NCI-H2171 (cell line): ENCODE results near the gene TNS3.

Experiments used
- DNase-seq: peaks from one replicate; lab custom pipeline; 2025; lab: John Stamatoyannopoulos, UW

TNS3 gene

GRCh38 chr7:47540387-47541350 lies 41.2 kb downstream of the TNS3 start:
- no peak for DNase-seq

GRCh38 chr7:47540053-47540386 lies 41.9 kb downstream of the TNS3 start:
- DNase-seq = no peak

GRCh38 chr7:47539398-47540052 lies 42.4 kb downstream of the TNS3 start:
- DNase-seq = no peak

- no peak for DNase-seq
Measured at GRCh38 chr7:47538846-47539311, 43.0 kb downstream of the TNS3 start.

- no peak for DNase-seq
Measured at GRCh38 chr7:47537716-47538675, 43.9 kb downstream of the TNS3 start.

- DNase-seq = no peak
Measured at GRCh38 chr7:47536661-47537611, 45.0 kb downstream of the TNS3 start.

- no peak for DNase-seq
Measured at GRCh38 chr7:47535704-47536628, 45.9 kb downstream of the TNS3 start.

GRCh38 chr7:47535035-47535703 lies 46.7 kb downstream of the TNS3 start:
- peak; percentile 66 for DNase-seq

- DNase-seq = peak; percentile 16
Measured at GRCh38 chr7:47534322-47535034, 47.4 kb downstream of the TNS3 start.

GRCh38 chr7:47531584-47532492 lies 50.1 kb downstream of the TNS3 start:
- no peak for DNase-seq

- DNase-seq = no peak
Measured at GRCh38 chr7:47529826-47530555, 51.9 kb downstream of the TNS3 start.

GRCh38 chr7:47529405-47529804 lies 52.5 kb downstream of the TNS3 start:
- no peak for DNase-seq

GRCh38 chr7:47528471-47528870 lies 53.4 kb downstream of the TNS3 start:
- DNase-seq = no peak

GRCh38 chr7:47526466-47526865 lies 55.4 kb downstream of the TNS3 start:
- DNase-seq = no peak

- DNase-seq = no peak
Measured at GRCh38 chr7:47525066-47525623, 56.8 kb downstream of the TNS3 start.

- DNase-seq = no peak
Measured at GRCh38 chr7:47523401-47523800, 58.5 kb downstream of the TNS3 start.
